Breast epithelium (tissue), 4 donors: ENCODE results near the gene AASS. TPM values are rescaled to one million over a fixed set of nuclear protein-coding genes. Genes with fewer than 3 reads are reported as not detected.

ENCODE experiments used
- DNase-seq, 2 donors: peaks; one replicate each; pipeline ENCODE4 v3.0.0-alpha.2; 2019; ENCODE audit warnings: low spot score in 2 of 2
- H3K27ac ChIP-seq, 2 donors: fragments of 200-600 bp; sonication (generic) in 1 of 2; one replicate each; pipeline ENCODE4 v1.5.1; 2016 to 2019; ENCODE audit warnings: mild to moderate bottlenecking in 1 of 2
- H3K27me3 ChIP-seq, 2 donors: fragments of 200-600 bp; sonication (generic) in 1 of 2; one replicate each; pipeline versions ENCODE4 v1.5.1 to v1.6.0; 2017 to 2019; ENCODE audit warnings: control low read depth in 1 of 2, mild to moderate bottlenecking in 1 of 2
- H3K36me3 ChIP-seq: fragments of 200-600 bp; one replicate; pipeline ENCODE4 v1.5.1; 2019
- H3K4me1 ChIP-seq, 2 donors: fragments of 200-600 bp; sonication (generic); one replicate each; pipeline ENCODE4 v1.5.1; 2016 to 2019; ENCODE audit warnings: control low read depth in 1 of 2
- H3K4me3 ChIP-seq, 3 donors: fragments of 200-600 bp; sonication (generic); 1 replicate in 2 of 3; 2 replicates in 1 of 3; pipeline ENCODE4 v1.5.1; 2016 to 2019; ENCODE audit warnings: mild to moderate bottlenecking in 3 of 3, moderate library complexity in 2 of 3
- H3K9me3 ChIP-seq, 2 donors: fragments of 200-600 bp; sonication (generic) in 1 of 2; one replicate each; pipeline ENCODE4 v1.5.1; 2016 to 2019; ENCODE audit warnings: control low read depth in 1 of 2
- CTCF ChIP-seq, 3 donors: fragments of 450-650 bp; IDR thresholded peaks; one replicate each; pipeline ENCODE4 v1.5.1; 2016 to 2017; ENCODE audit warnings: antibody characterized with exemption in 3 of 3, mild to moderate bottlenecking in 3 of 3, moderate library complexity in 3 of 3
- POLR2A ChIP-seq: fragments of 450-650 bp; IDR thresholded peaks from one replicate; pipeline ENCODE4 v1.6.1; 2016; ENCODE audit warnings: antibody characterized with exemption, mild to moderate bottlenecking, moderate library complexity
- POLR2AphosphoS5 ChIP-seq, 3 donors: sonication (generic); formaldehyde crosslinking; IDR thresholded peaks; one replicate each; pipeline ENCODE4 v1.6.1; 2017; ENCODE audit warnings: antibody characterized with exemption in 3 of 3
- intact Hi-C: fragments of 100-400 bp; cut with DNase I; formaldehyde crosslinking; loops from one replicate; pipeline ENCODE4 v1.15.1; 2023; ENCODE audit warnings: low total_unique reads
- total RNA-seq, 3 donors: library from RNA; depleted of rRNA; stranded (reverse); fragments of >200 nt; gene quantifications; one replicate each; pipeline ENCODE4 v1.1.0, GENCODE V29; 2016

Gene AASS
- total RNA-seq, 3 donors from 2014 or later, result 50.1 to 81.4 (median 60.6) TPM

GRCh38 chr7:122166740-122167139 is 22.7 kb upstream of the AASS start:
- Histone ChIP-seq H3K9me3 (no peaks in the 10 kb centered on the region), H3K4me1 (no peaks in the 10 kb centered on the region), H3K27ac (no peak overlapping the region), H3K36me3 (no peaks in the 10 kb centered on the region), H3K27me3 (no peaks in the 10 kb centered on the region), H3K4me3 (no peak overlapping the region)
- TF ChIP-seq POLR2AphosphoS5 (IDR thresholded peaks at IDR 0.05) (no peak), CTCF (IDR thresholded peaks at IDR 0.05) (no peak), POLR2A (no peak)
- intact Hi-C loops, result no loop called here
- no peak for DNase-seq

- no peak overlapping the region for H3K4me3 ChIP-seq
- H3K9me3 ChIP-seq, result no peaks in the 10 kb centered on the region
- DNase-seq, result no peak
- no peak overlapping the region for H3K27ac ChIP-seq
- intact Hi-C loops, result no loop called here
- no peaks in the 10 kb centered on the region for H3K27me3 ChIP-seq
- H3K36me3 ChIP-seq, result no peaks in the 10 kb centered on the region
- TF ChIP-seq POLR2A, result no peak
- TF ChIP-seq POLR2AphosphoS5 (IDR thresholded peaks at IDR 0.05), result no peak
- TF ChIP-seq CTCF (IDR thresholded peaks at IDR 0.05), result no peak
- no peaks in the 10 kb centered on the region for H3K4me1 ChIP-seq
Measured at GRCh38 chr7:122166275-122166674, 22.2 kb upstream of the AASS start.

- no peak overlapping the region for H3K4me3 ChIP-seq
- H3K27ac ChIP-seq, result no peak overlapping the region
- intact Hi-C loops, result no loop called here
- no peak for DNase-seq
- no peak for TF ChIP-seq POLR2A
- TF ChIP-seq POLR2AphosphoS5 (IDR thresholded peaks at IDR 0.05), result no peak
- TF ChIP-seq CTCF (IDR thresholded peaks at IDR 0.05), result no peak
- H3K36me3 ChIP-seq, result no peaks in the 10 kb centered on the region
- no peaks in the 10 kb centered on the region for H3K4me1 ChIP-seq
- H3K9me3 ChIP-seq, result no peaks in the 10 kb centered on the region
- H3K27me3 ChIP-seq, result no peaks in the 10 kb centered on the region
Measured at GRCh38 chr7:122161628-122162027, 17.6 kb upstream of the AASS start.

- Histone ChIP-seq H3K9me3 (no peaks in the 10 kb centered on the region), H3K27ac (no peak overlapping the region), H3K4me1 (no peaks in the 10 kb centered on the region), H3K36me3 (no peaks in the 10 kb centered on the region), H3K4me3 (no peak overlapping the region), H3K27me3 (no peaks in the 10 kb centered on the region)
- intact Hi-C loops, result no loop called here
- TF ChIP-seq POLR2A, result no peak
- TF ChIP-seq CTCF (IDR thresholded peaks at IDR 0.05), result no peak
- TF ChIP-seq POLR2AphosphoS5 (IDR thresholded peaks at IDR 0.05), result no peak
- DNase-seq, result no peak
Measured at GRCh38 chr7:122155566-122155965, 11.5 kb upstream of the AASS start.

- no peak for DNase-seq
- H3K4me3 ChIP-seq, result no peak overlapping the region
- intact Hi-C loops, result no loop called here
- no peaks in the 10 kb centered on the region for H3K4me1 ChIP-seq
- TF ChIP-seq POLR2A (no peak), CTCF (IDR thresholded peaks at IDR 0.05) (no peak), POLR2AphosphoS5 (IDR thresholded peaks at IDR 0.05) (no peak)
- no peaks in the 10 kb centered on the region for H3K36me3 ChIP-seq
- no peaks in the 10 kb centered on the region for H3K9me3 ChIP-seq
- no peaks in the 10 kb centered on the region for H3K27me3 ChIP-seq
- H3K27ac ChIP-seq, result no peak overlapping the region
Measured at GRCh38 chr7:122148878-122149277, 4.8 kb upstream of the AASS start.
